SK-N-DZ (cell line): Measurements from ENCODE around the gene DKK3.

ENCODE experiments used
- DNase-seq: peaks from one replicate; pipeline ENCODE4 v3.0.0-alpha.2; 2015; ENCODE audit warnings: low spot score

The DKK3 gene

GRCh38 chr11:11946878-11947277 is 61.5 kb downstream of the DKK3 start:
- DNase-seq, result no peak

- no peak for DNase-seq
These were observed 62.2 kb downstream of the DKK3 start for GRCh38 chr11:11946180-11946579.

- DNase-seq, result no peak
These were observed 64.0 kb downstream of the DKK3 start for GRCh38 chr11:11944444-11944843.

- DNase-seq, result no peak
These were observed 65.8 kb downstream of the DKK3 start for GRCh38 chr11:11942668-11943067.

- DNase-seq, result no peak
These were observed 67.9 kb downstream of the DKK3 start for GRCh38 chr11:11940551-11940950.

- no peak for DNase-seq
These were observed 70.5 kb downstream of the DKK3 start for GRCh38 chr11:11937957-11938356.

GRCh38 chr11:11937433-11937832 is 71.0 kb downstream of the DKK3 start:
- no peak for DNase-seq

GRCh38 chr11:11935536-11935935 is 72.9 kb downstream of the DKK3 start:
- no peak for DNase-seq

GRCh38 chr11:11931461-11932055 is 76.9 kb downstream of the DKK3 start:
- DNase-seq, result peak; percentile 56

- no peak for DNase-seq
These were observed 78.5 kb downstream of the DKK3 start for GRCh38 chr11:11929920-11930319.

- no peak for DNase-seq
These were observed 84.6 kb downstream of the DKK3 start for GRCh38 chr11:11923828-11924227.

GRCh38 chr11:11916981-11917399 is 91.4 kb downstream of the DKK3 start:
- no peak for DNase-seq

- no peak for DNase-seq
These were observed 92.8 kb downstream of the DKK3 start for GRCh38 chr11:11915625-11916024.

GRCh38 chr11:11913395-11913794 is 95.0 kb downstream of the DKK3 start:
- DNase-seq, result no peak
